HUES6 (cell line): ENCODE results near the gene BDKRB2.

Source experiments
- H3K27ac ChIP-seq: 2 replicates; pipeline ENCODE4 v1.7.0; 2013; ENCODE audit warnings: low read depth, mild to moderate bottlenecking, low read length, inconsistent platforms
- H3K27me3 ChIP-seq: 2 replicates; pipeline ENCODE4 v1.6.1; 2013; ENCODE audit warnings: low read length; ENCODE audit not compliant: control insufficient read depth, insufficient read depth
- H3K36me3 ChIP-seq: 2 replicates; pipeline ENCODE4 v1.6.1; 2013; ENCODE audit warnings: low read length; ENCODE audit not compliant: control insufficient read depth, insufficient read depth
- H3K4me1 ChIP-seq: 2 replicates; pipeline ENCODE4 v1.6.1; 2013; ENCODE audit warnings: low read length; ENCODE audit not compliant: control insufficient read depth, insufficient read depth
- H3K4me3 ChIP-seq: 2 replicates; pipeline ENCODE4 v1.5.1; 2013; ENCODE audit warnings: low read depth, low read length
- H3K9ac ChIP-seq: one replicate; pipeline ENCODE4 v1.6.1; 2013; ENCODE audit warnings: mild to moderate bottlenecking, low read length
- H3K9me3 ChIP-seq: 2 replicates; pipeline ENCODE4 v1.6.1; 2013; ENCODE audit warnings: low read depth, low read length; ENCODE audit not compliant: control insufficient read depth, insufficient read depth

Gene BDKRB2

DNA sequence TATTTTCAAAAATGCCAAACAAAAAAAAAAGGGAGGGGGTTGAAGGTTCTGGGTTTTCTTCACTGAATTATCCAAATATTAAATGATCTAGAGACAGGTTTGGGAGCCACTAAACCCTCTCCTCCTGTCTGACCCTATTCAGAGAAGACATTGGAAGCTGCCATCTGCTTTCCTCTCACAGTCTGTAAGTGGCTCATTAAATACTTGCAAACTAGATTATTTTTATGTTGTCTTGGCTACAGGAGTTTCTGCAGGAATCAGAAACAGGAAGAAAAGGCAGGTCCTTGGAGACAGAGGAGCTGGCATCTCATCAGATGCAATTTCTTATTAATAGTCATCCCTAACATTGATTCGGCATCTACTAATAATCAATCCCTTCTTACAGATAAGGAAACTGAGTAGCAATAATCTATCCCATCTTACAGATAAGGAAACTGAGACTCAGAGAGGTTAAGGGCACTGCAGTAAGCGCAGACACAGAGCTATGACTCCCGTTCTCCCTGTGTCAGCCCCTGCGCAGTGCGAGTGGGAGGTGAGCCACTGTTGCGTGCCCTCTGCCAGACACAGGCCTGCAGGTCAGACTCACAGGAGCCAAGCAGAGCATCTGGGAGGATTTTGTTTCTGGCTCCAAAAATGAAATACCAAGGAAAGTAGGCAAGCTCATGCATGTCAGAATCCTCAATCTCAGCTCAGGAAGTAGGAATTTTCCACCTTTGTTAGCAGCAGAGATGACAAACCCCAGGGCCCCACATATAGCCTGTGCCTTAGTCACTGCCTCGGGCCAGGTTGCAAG is 11.0 kb downstream of the BDKRB2 start:
- Histone ChIP-seq H3K4me3 (no peak overlapping the region), H3K27ac (no peak overlapping the region), H3K9ac (no peak overlapping the region), H3K36me3 (no peaks in the 10 kb centered on the region), H3K27me3 (no peaks in the 10 kb centered on the region), H3K4me1 (no peaks in the 10 kb centered on the region), H3K9me3 (peaks cover 11% of the 10 kb centered on the region)

DNA sequence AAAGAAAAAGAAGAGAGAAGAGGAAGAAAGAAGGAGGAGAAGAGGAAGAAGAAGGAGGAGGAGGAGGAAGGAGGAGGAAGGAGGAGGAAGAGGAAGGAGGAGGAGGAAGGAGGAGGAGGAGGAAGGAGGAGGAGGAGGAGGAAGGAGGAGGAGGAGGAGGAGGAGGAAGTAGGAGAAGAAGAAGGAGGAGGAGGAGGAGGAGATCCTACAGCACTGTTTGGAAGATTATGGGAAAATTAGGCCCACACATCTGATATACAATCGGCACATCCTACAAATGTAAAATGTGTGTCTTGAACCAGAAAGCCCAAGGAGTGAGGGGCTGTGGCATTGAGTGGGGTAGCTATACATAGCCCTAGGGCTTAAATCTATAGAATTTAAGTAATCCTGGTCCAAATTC is 12.0 kb downstream of the BDKRB2 start:
- Histone ChIP-seq H3K27me3 (no peaks in the 10 kb centered on the region), H3K36me3 (no peaks in the 10 kb centered on the region), H3K27ac (no peak overlapping the region), H3K9me3 (peaks cover 10% of the 10 kb centered on the region), H3K4me3 (no peak overlapping the region), H3K4me1 (no peaks in the 10 kb centered on the region), H3K9ac (no peak overlapping the region)

DNA sequence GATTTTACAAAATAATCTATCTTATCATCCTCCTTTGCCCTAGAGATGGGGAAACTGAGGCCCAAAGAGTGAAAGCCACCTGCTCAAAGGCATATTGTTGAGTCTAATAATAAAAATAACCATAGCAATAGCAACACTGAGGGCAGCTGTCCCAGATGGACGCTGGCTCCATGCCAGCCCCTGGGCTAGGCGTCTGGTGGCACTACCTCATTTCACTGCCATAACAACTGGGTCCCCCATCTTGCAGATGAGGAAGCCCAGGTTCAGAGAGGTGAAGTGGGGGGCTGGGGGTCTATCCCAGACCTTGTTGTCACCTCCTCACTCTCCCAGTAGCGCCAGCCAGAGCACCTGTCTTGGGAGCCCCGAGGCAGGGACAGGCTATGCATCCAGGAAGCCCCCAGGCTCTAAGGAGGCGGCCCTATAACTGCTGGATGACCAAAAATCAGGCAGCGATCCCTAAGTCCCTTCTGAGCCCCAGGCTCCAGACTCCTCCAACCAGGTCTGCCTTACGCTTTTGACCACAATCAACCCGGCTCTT is 12.8 kb downstream of the BDKRB2 start:
- Histone ChIP-seq H3K4me3 (no peak overlapping the region), H3K36me3 (no peaks in the 10 kb centered on the region), H3K9me3 (peaks cover 2% of the 10 kb centered on the region; the same call in 1 of the 2 replicates), H3K4me1 (no peaks in the 10 kb centered on the region), H3K27ac (no peak overlapping the region), H3K9ac (no peak overlapping the region), H3K27me3 (no peaks in the 10 kb centered on the region)

DNA sequence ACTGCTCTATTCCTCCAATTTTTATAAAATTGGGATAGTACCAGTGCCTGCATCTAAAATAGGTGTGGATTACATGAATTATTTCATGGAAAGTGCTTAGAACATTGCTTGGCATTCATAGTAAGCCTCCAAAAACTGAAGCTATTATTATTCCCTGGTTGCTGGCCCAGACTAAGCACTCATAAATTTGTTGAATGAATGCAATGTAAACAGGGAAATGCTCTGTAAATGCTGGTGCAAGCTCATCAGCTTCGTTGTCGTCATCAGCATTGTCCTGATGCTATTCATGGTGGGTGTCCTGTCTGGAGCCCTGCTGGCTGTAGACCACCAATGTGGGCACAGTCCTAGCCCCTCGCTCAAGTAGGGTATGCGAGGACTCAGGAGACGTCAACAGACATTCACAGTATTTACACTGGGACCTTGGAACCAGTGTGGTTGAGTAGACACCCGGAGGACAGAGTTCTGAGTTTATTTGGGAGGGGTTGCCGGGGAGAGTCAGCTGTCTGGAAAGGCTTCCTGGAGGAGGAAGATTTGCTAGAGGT is 16.5 kb downstream of the BDKRB2 start:
- Histone ChIP-seq H3K9me3 (no peaks in the 10 kb centered on the region), H3K4me3 (no peak overlapping the region), H3K27ac (no peak overlapping the region), H3K9ac (no peak overlapping the region), H3K27me3 (no peaks in the 10 kb centered on the region), H3K4me1 (peaks cover 10% of the 10 kb centered on the region; the same call in 1 of the 2 replicates), H3K36me3 (no peaks in the 10 kb centered on the region)

DNA sequence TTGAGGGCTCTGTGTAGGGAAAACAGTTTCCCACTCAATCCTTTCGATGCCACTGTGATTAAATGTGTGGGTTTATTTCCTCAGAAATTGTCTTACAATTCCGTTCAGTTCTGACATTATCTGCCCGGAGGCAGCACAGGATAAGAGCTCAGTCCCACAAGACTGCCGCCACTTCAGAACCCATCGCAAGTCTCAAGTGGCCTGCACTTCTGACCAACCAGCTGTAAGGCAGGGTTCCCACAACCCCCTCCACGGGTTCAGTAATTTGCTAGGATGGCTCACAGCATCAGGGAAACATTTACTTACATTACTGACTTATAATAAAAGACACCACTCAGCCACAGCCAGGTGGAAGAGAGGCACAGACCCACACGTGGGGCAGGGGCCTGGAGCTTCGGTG is 17.2 kb downstream of the BDKRB2 start:
- H3K27ac ChIP-seq, result no peak overlapping the region
- peaks cover 10% of the 10 kb centered on the region; the same call in 1 of the 2 replicates for H3K4me1 ChIP-seq
- H3K36me3 ChIP-seq, result no peaks in the 10 kb centered on the region

DNA sequence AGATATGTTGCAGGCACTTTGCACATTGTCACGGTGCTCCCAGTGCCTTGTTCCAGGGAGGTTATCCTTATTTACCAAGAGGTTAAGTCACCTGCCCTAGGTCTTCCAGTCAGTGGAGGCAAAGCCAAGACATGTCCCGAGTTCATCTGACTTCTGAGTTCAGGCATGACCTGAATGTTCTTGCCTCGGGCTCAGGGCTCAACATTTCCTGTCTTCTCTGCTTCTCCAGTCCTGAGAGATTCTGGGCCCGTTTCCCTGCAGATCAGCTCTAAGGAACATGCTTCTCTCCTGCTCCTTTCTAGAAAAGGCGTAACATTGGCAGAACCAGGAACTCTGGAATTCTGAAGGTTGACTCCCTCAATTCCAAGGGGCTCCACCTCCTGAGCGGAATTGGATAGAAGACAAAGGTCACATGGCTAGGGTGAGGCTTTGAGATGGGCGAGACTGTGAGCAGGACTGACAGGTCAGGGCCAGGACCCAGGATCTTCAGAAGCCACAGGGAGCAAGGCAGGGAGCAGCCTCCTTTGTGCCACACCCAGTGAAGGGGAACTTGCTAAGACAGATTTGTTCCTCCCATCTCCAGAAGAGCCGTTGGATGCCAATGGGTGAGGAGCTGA is 19.9 kb downstream of the BDKRB2 start:
- Histone ChIP-seq H3K27ac (no peak overlapping the region), H3K9me3 (peaks cover 13% of the 10 kb centered on the region), H3K27me3 (no peaks in the 10 kb centered on the region), H3K4me1 (peaks cover 10% of the 10 kb centered on the region; the same call in 1 of the 2 replicates), H3K9ac (no peak overlapping the region), H3K36me3 (no peaks in the 10 kb centered on the region), H3K4me3 (no peak overlapping the region)

More for the DNA sequence above, 17.2 kb downstream of the BDKRB2 start:
- Histone ChIP-seq H3K9me3 (no peaks in the 10 kb centered on the region), H3K27me3 (no peaks in the 10 kb centered on the region), H3K9ac (no peak overlapping the region), H3K4me3 (no peak overlapping the region)

DNA sequence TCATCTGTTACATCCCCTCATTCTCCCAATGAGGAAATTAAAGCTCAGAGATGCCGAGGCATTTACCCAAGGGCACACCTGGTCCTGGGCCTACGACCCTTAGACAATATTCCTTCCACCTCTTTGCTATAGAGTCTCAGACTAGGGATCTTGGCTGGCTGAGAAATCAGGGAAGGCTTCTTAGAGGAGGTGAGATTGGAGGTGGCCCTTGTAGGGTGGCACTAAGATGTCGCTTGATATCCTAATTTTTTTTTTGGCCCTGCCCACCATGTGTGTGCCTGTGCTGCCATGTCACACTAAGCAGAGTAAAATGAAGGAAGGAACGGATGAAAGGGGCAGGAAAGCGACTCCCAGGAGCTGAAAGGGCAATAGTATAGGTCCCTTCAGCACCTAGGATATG is 20.6 kb downstream of the BDKRB2 start:
- no peak overlapping the region for H3K4me3 ChIP-seq
- H3K9me3 ChIP-seq, result peaks cover 13% of the 10 kb centered on the region
- H3K4me1 ChIP-seq, result peaks cover 10% of the 10 kb centered on the region; the same call in 1 of the 2 replicates
- H3K36me3 ChIP-seq, result no peaks in the 10 kb centered on the region
- no peak overlapping the region for H3K9ac ChIP-seq
- no peak overlapping the region for H3K27ac ChIP-seq
- H3K27me3 ChIP-seq, result no peaks in the 10 kb centered on the region

DNA sequence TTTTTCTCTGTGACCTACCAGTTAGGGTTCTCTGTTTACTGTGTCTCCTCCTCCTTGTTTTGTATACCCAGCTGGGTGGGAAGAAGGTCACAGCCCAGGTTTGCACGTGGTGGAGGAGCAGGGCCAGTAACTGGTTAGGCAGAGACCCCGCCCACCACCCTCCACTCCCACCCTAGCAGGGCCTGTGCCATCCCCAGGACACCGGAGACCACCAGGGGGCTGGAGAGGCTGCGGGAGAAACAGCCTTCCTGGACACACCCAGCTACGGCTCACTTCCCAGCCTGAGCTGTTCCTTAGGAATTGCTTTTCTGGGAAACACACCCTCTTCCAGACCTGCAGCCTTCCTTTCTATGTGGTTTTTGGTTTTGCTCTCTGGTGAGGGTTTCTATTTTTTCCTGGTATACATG is 21.1 kb downstream of the BDKRB2 start:
- no peaks in the 10 kb centered on the region for H3K36me3 ChIP-seq
- H3K4me1 ChIP-seq, result peaks cover 10% of the 10 kb centered on the region; the same call in 1 of the 2 replicates
- H3K4me3 ChIP-seq, result no peak overlapping the region
- no peaks in the 10 kb centered on the region for H3K27me3 ChIP-seq
- no peak overlapping the region for H3K9ac ChIP-seq
- H3K9me3 ChIP-seq, result peaks cover 13% of the 10 kb centered on the region
- H3K27ac ChIP-seq, result no peak overlapping the region

DNA sequence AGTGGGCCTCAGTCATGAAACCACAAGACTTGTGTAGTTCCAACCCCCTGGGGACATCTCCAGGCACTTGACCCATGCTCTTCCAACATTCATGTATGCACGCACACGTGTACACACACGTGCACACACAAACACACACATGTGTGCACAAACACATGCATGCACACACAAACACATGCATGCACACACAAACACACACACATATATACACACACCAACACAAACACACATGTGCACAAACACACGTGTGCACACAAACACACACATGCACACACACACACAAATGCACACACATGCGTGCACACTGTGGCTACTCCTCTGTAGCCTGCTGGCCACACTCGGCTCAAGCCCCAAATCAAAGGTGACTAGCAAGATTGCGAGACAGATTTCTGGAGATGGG is 22.8 kb downstream of the BDKRB2 start:
- no peaks in the 10 kb centered on the region for H3K36me3 ChIP-seq

DNA sequence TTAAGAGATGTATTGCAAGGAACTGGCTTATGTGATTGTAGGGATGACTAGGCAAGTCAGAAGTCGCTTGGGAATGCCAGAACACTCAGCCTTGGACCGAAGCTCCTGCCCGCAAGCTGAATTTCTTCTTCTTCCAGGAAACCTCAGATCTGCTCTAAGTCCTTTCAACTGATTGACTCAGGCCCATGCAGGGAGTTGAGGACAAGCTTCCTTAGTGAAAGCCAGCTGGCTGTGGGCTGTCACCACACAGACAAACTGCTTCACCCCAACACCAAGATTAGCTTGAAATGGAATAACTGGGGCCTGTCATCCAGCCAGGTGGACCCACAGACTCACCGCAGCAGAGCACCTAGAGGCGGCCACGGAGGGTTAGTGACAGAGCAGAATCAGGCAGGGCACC is 24.7 kb downstream of the BDKRB2 start:
- Histone ChIP-seq H3K27ac (no peak overlapping the region), H3K4me3 (no peak overlapping the region), H3K4me1 (peaks cover 16% of the 10 kb centered on the region; the same call in 1 of the 2 replicates), H3K9ac (no peak overlapping the region), H3K27me3 (no peaks in the 10 kb centered on the region), H3K36me3 (no peaks in the 10 kb centered on the region), H3K9me3 (peaks cover 13% of the 10 kb centered on the region)

More for the DNA sequence above, 22.8 kb downstream of the BDKRB2 start:
- Histone ChIP-seq H3K4me1 (peaks cover 10% of the 10 kb centered on the region; the same call in 1 of the 2 replicates), H3K27ac (no peak overlapping the region), H3K4me3 (no peak overlapping the region), H3K9me3 (peaks cover 13% of the 10 kb centered on the region), H3K9ac (no peak overlapping the region), H3K27me3 (no peaks in the 10 kb centered on the region)

DNA sequence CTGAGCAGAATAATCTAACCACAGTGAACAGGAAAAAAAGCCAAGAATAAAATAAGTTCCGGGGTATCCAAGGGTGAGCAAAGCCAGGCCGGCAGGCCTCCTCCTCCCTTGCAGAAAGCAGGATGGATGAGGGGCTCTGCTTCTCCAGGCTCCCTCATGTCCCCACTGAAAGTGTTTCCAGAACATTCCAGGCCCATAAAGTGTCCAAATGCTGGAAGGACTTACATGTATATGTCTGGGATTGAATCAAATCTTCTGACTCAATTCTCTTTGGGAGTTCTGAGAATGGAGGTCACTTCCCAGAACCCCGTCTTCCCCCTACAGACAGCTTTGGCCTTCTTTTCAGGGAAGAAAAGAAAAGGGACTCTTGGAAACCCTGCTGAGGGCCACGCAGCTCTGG is 26.4 kb downstream of the BDKRB2 start:
- peaks cover 20% of the 10 kb centered on the region for H3K4me1 ChIP-seq

More for the DNA sequence above, 26.4 kb downstream of the BDKRB2 start:
- peaks cover 13% of the 10 kb centered on the region for H3K9me3 ChIP-seq
- H3K36me3 ChIP-seq, result no peaks in the 10 kb centered on the region
- H3K27me3 ChIP-seq, result no peaks in the 10 kb centered on the region
- H3K27ac ChIP-seq, result no peak overlapping the region
- no peak overlapping the region for H3K9ac ChIP-seq
- H3K4me3 ChIP-seq, result no peak overlapping the region
